HG03066 (cell line): ENCODE measurements around the gene GSK3B.

Source experiments
- ATAC-seq: cut with Tn5 transposase; IDR thresholded peaks from one replicate; pipeline ENCODE4 v1.9.1; 2021; ENCODE audit warnings: low read depth; ENCODE audit not compliant: unreplicated experiment

The GSK3B gene

DNA sequence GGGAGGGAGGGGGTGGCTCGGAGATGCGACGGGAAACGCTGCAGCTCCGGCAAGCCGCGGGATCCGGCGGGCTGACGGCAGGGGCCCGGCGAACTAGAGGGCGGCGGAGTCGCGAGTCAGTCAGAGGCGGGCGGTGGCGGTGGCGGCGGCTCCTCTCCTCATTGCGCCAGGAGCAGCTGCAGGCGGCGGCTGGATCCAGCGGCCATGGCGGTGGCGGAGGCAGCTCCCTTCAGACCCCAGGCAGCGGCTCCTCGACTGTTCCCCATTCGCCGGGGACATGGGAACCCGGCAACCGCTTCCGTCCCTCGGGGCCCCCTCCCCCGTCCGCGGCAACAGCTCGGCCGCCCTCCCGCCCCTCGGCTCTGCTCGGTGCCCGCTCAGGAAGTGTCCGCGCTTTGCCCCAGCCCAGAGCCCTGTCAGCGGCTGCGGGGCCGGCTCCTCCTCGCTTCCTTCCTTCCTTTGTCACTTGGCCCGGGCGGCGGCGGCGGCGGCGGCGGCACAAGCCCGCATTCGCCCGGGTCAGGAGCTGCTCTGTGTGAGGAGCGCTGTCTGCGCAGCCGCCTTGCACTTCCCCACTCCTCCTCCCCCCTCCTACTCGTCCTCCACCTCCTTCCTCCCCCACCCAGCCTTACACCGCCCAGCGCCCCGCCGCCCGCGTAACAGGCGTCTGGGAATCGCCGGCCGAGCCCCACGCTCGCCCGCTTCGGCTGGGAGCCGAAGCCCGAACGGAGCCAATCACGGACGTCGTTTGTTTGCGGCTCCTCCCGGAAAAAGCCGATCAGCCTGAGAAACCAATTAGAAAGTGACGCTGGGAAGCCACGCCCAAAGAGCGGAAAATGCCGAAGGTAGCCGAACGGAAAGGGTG is at the start of gene GSK3B:
GSK3B (minus strand) TSS at position 537 of the 865 bp plus-strand sequence. CDS start 1,013 bp downstream, outside the sequence.
- ATAC-seq = peak; percentile 39

GRCh38 chr3:120143676-120144075 is 49.4 kb upstream of the GSK3B start:
- ATAC-seq = no peak

DNA sequence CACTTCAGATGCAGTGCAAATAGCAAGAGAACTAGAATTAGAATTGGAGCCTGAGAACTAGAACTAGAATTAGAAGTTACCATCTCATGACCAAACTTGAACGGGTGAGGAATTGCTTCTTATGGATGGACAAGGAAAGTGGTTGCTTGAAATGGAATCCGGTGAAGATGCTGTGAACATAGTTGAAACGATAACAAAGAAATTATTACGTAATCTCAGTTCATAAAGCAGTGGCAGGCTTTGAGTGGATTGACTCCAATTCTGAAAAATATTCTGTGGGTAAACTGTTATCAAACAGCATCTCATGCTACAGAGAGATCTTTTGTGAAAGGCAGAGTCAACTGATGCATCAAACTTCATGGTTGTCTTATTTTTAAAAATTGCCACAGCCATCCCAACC is 48.0 kb upstream of the GSK3B start:
- ATAC-seq = no peak

- no peak for ATAC-seq
Observed at GRCh38 chr3:120140098-120140742, 46.0 kb upstream of the GSK3B start.

DNA sequence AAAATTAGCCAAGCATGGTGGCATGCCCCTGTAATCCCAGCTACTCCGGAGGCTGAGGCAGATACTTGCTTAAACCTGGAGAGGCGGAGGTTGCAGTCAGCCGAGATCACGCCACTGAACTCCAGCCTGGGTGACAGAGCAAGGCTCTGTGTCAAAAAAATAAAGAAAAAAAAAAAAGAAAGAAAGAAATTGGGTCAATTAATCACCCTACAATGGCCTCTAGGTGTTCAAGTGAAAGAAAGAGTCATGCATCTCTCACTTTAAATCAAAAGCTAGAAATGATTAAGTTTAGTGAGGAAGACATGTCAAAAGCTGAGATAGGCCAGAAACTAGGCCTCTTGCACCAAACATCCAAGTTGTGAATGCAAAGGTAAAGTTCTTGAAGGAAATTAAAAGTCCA is 44.9 kb upstream of the GSK3B start:
- ATAC-seq = no peak

DNA sequence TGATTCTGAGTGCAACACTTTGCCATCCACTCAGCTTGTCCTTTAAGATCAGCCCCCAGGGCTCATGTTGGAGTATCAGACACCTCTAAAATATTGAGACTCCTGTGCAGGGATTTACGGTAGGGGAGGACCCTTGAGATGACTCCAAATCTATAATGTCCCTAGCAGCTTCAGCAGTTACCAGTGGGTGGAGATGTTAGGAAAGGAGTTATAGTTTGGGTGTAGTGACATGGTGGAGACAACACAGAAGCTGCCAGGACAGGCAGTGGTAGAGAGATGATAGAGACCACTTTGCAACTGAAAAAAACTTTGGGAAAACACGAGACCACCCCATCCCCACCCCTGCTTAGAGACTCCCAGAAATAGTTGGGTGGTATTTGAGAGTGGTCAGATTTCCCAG is 43.3 kb upstream of the GSK3B start:
- ATAC-seq = no peak

GRCh38 chr3:120130656-120131055 is 36.4 kb upstream of the GSK3B start:
- ATAC-seq = no peak

DNA sequence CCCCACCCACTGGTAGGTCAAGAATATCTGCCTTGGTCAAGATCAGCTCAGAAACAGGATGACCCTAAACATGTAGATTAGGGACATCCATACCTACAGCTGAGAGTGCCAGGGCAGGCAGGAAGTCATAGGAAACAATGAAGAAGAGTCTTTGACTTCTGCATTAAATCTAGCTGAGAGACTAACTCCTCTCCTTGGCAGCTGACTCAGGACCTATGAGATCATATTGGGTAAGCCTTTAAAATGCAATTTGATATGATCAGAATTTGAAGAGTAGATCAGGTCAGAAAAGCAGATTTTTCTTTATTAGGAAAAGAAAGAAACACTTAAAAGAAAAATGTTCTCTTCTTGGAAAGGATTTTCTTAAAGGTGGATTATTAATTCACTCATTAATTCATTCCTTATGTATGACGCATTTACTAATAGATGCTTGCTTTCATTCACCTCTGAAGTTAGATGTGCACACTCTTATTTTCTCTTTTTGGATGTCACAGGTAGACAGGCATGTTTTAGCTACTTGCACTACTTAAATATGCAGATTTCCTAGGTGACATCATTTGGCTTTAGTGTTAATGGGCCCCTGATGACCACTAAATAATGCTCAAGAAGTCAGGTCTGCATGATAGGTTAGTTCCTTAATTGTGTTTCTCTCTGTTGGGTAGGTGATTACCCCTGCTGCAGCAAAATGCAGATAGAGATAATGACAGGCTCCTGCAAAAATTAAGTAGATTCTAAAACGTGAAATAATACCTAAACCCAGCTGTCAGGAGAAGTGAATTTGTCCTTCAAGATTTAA is 35.7 kb upstream of the GSK3B start:
- no peak for ATAC-seq

- no peak for ATAC-seq
Observed at GRCh38 chr3:120129051-120129450, 34.8 kb upstream of the GSK3B start.

DNA sequence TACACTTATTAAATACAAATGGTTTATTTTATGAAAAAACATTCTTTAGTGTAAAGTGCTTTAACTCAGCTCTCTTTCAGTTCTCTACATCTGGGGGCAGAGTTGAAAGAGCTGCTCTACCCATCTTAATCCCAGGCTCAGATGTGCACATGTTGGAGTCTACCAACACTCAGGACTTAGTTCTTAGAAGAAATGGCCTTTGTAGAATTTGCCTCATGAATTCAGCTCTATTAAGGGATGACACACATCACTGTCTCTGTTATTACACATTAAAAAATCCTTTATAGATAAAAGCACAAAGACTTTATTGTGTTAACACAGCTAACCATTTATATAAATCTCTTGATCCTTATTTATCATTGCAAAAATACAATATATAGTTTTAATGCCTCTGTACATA is 31.7 kb upstream of the GSK3B start:
- ATAC-seq = no peak

DNA sequence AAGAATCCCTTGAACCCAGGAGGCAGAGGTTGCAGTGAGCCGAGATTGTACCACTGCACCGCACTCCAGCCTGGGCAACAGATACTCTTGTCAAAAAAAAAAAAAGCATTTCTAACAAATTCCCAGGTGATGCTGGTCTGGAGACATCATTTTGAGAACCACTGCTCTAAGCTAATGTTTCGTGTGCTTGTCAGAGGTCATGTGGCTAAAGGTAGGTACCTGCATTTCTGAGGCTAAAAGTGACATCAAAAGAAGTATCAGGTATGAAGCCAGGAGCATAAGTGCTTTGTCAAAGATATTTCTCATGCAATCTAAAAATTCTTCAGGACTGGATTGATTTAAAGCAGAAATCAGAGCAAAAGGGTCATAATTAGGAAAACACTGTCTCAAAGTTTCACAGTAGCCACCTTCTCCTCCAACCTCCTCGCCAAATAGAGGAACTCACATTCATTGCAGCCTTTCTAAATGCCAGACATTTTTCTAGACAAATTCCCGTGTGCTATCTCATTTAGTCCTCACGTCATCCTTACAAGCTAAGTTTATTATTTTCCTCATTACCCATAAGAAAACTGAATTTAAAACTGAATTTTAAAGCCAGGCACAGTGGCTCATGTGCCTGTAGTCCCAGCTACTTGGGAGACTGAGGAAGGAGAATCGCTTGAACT is 25.7 kb upstream of the GSK3B start:
- no peak for ATAC-seq

DNA sequence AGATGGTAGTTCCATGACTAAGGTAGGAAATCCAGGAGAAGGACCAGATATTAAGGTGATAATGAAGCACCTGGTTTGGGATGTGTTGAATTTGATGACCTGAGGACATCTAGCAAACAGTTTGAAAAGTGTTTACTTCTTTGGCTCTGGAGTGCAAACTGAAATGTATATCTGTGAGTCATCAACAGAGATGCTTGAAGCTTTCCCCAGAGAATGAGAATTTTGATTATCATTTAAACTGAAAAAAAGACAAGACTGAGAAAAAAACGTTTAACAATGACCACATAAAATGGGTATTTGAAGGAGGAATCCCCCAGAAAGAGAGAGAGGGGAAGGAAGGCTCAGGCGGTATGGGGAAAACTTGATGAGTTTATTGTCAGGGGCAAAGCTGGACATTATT is 20.7 kb upstream of the GSK3B start:
- no peak for ATAC-seq

- ATAC-seq = no peak
Observed at GRCh38 chr3:120114376-120114775, 20.1 kb upstream of the GSK3B start.

GRCh38 chr3:120113128-120114116 is 19.2 kb upstream of the GSK3B start:
- ATAC-seq = no peak

DNA sequence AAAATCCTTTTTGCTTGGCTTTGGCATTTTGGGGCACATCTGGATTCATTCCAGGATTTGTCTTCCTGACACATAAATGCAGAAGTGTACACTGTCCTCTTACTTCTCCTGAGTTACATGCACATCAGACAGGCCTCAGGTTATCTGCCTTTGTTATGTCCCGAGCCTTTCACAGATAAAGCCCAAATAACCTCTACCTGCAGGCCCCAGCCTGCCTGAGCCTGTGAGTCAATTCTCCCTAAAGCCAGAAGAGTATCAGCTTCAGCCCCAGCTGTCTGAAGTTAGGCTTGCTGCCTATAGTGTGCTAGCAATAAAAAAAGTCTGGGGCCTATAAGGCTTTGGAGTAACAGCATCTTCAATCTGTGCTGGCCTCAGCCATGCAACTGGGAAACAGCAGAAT is 17.7 kb upstream of the GSK3B start:
- ATAC-seq = no peak

- no peak for ATAC-seq
Observed at GRCh38 chr3:120103276-120103675, 9.0 kb upstream of the GSK3B start.

- no peak for ATAC-seq
Observed at GRCh38 chr3:120102674-120103073, 8.4 kb upstream of the GSK3B start.

DNA sequence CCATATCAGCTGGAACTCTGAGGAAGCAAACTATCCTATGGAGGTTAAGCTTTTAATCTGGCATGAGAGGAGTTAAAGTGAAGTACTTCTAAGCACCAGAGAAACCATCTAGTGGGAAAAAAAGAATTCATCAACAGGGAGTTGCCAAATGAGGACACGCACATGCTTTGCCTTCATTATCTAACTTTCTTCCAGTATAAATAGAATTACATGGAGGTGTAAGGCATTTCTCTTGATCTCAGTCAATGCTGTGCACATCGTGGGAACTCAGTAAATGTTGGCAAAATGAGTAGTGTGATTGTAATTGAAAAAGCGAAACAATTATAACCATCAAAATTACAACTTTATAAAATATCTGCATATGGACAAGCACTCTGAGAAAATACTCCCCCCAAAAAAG is 8.0 kb upstream of the GSK3B start:
- ATAC-seq = no peak

- ATAC-seq = no peak
Observed at GRCh38 chr3:120101624-120102023, 7.4 kb upstream of the GSK3B start.

GRCh38 chr3:120100711-120101110 is 6.5 kb upstream of the GSK3B start:
- ATAC-seq = no peak
